GM21526 (cell line): ENCODE results near the gene ACSL6.
A peak's percentile ranks its signal among the peaks of the same experiment; 100 is the strongest.

Experiments used
- ATAC-seq: cut with Tn5 transposase; IDR thresholded peaks from one replicate; pipeline ENCODE4 v1.9.1; 2021; ENCODE audit warnings: moderate library complexity; ENCODE audit not compliant: unreplicated experiment, low FRiP score

The ACSL6 gene

GRCh38 chr5:132017738-132018625 is 6.5 kb upstream of the ACSL6 start:
- ATAC-seq: no peak

GRCh38 chr5:132017316-132017715 is 5.9 kb upstream of the ACSL6 start:
- no peak for ATAC-seq

DNA sequence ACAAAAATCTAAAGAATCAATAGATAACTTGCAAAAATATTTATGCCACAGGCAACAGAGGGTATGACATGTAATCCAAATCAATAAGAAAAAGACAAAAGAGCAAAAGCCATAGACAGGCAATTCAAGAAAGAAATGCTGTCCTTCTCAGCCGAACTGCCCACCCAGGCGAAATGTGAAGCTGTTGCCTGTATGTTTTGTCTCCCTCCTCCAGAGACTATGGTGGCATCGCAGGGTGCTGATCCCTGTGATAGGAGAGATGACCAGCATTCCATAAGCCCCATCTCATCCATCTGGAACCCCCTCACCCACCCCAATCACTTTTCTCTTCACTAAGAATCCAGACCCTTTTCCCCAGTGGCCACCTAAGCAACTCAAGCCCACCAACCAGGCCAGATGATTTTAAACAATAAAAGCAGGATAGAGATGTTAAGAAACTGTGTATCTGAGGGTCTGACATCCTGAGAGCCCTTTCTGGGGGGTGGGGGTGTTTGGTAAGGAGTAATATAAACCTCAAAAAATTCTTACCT is 5.3 kb upstream of the ACSL6 start:
- no peak for ATAC-seq

DNA sequence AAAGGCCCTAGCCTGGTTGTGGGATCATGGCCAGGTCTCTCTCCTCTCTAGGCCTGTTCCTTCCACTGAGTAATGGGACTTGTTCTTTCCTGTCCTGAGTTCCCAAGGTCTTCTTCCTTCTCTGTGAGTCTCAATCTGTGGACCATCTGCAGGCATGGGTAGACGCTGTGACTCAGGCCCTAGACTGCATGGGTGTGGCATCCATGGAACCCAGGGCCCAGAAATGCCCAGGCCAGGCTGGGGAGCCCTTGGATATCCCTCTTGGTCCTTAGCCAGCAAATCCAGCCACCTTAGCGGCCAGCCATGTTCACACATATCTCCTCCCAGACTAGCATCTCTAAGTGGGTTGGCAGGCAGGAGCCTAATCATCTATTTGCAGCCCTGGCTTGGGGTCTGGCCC is 2.3 kb upstream of the ACSL6 start:
- no peak for ATAC-seq

GRCh38 chr5:132013006-132013689 is 1.7 kb upstream of the ACSL6 start:
- ATAC-seq: no peak

DNA sequence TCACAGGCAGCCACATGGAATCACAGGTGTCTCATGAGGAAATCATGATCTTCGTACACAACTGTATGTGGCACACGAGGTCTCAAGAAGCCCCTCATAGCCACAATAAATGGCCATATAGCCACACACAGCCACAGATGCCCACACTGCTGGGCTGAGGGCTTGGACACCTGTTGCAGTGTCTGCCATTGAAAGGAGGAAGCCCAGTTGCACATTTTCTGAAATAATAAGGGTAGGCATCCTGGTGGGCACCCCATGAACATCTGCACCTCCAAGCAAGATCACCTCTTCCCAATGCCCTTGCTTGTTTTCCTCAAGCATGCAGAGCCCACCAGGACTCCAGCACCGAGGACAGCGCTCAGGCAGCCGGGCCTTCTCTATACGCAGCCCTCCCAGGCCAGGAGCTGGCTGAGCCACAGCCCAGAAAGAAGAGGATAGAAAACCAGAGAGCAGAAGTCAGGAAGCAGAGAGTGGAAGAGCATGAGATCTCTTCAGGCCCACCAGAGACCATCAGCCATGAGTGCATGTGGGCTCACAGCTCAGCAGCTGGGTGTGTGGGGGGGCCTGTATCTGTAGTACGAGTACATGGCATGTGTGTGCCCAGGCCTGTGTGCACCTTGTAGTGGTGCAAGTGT is 1.0 kb upstream of the ACSL6 start:
- no peak for ATAC-seq

GRCh38 chr5:132010989-132011621 is 353 bp downstream of the ACSL6 start:
- no peak for ATAC-seq

- ATAC-seq: no peak
Observed at GRCh38 chr5:132010645-132010988, 841 bp downstream of the ACSL6 start.

DNA sequence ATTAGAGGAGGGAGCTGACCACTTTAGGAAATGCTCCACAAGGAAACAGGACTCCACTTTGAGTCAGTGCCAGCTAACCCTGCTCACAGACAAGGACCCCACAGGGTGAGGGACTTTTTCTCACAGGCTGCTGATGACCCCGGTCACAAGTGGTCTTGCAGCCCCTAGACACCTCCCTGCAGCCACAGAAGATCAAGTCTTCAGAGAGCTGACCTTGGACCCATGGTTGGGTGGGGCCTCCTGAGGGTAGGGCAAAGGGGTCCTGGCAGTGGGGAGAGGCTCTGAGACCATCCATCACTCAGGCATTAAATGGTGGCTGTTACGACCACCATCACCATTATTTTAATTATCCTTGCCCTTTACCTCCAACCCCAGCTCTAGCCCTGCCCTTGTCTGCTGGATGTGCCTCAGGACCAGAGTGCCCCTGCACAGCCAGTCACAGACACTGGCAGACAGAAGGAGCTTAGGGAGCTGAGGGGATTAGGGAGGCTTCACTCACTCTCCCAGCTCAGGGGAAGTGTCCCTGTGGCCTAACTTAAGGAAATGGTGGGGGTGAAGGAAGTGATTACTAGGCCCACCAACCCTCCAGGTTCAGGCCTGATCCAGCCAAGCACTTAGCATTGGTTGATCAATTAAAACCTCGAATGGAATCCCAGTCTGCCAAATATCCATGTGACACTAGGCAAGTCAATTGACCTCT is 1.6 kb downstream of the ACSL6 start:
- ATAC-seq: no peak

DNA sequence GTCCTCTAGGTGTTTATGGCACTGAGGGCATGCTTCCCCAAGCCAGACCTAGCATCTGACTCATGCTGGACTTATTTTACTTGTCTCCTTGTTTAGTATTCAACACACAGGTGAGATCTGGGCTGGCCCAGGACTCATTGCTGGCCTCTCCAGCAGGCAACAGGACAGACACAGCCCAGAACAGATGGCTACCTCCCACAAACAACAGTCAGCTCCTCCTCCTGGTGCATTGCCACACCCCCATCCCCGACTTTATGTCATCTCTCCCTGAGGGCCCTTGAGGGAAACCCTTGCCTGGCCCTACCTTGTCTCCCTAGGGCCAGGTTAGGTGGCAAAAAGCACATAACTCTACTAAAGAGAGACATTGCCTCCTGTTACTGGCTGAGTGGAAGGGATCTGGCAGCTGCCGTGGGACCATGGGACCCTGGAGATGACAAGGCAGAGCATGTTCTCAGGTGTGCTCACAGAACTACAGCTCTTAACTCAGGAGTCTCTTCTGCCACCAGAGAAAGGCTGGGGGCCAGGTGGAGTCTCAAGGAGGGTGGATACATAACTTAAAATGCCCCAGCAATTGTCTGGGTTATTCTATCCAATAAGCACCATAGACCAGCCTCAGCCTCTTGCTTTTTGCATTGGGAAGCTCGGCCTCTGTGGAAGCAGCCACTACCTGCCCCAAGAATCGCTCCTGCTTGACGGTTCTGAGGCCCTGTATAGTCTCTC is 2.3 kb downstream of the ACSL6 start:
- ATAC-seq: no peak

DNA sequence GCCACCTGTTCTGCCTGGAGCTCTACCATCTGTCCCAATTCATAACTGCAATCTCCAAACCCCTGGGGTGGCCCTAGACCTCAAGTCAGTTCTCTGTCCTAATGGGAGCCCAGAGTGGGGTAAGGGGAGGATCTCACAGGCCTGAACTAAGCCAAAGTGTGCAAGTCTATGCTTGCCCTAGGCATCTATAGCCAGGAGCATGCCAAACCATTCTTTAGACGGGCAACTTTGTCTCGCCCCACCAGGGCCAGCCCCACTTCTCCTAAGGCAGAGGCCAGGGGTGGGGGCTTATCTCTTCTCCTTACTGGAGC is 3.3 kb downstream of the ACSL6 start:
- ATAC-seq: no peak

- ATAC-seq: peak; percentile 70
Observed at GRCh38 chr5:132007399-132008162, 3.9 kb downstream of the ACSL6 start.

GRCh38 chr5:132006331-132007120 is 4.9 kb downstream of the ACSL6 start:
- no peak for ATAC-seq

GRCh38 chr5:132005591-132005990 is 5.9 kb downstream of the ACSL6 start:
- ATAC-seq: no peak

DNA sequence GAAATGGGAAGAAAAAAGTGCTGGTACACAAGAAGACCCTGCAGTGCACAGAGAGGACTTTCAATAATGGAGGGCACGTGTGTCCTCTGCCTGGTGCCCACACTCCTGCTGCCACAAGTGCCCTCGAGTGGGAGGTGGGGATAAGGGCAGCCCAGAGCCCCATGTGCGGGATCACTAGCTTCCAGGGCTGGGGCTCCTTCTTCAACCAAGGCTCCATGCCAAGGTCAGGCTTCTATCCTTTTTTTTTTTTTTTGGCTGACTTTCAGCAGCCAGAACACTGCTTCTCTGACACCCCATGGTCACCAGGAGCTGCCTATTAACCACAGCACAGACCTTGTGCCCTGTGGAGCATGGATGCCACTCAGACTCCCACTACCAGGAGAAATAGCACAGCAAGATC is 7.5 kb downstream of the ACSL6 start:
- ATAC-seq: no peak

DNA sequence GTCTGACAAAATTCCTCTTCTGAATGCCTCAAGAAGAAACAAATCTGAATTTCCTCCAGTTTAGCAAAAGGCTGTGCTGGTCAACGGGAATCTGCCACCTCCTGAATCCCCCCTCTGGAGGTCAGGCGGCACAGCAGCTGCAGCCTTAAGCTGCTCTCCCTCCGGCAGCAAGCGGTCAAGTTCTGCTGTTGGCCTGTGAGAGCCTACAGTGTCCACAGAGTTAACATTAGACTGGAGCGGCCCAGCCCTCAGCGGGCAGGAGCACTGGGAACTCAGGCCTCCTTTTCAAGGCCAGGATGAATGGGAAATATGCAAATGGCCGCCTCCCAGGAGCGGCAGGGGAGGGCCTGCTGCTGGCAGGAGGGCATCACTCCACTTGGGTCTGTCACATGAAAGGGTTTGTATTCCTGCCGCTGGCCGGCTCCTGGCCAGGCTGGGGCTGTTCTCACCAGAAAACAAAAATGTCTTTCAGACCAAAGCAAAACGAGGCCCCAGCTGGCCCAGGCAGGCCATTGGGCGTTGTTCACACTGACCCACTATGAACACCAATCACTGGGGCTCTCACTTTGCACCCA is 8.2 kb downstream of the ACSL6 start:
- ATAC-seq: no peak

- no peak for ATAC-seq
Observed at GRCh38 chr5:132002757-132003156, 8.7 kb downstream of the ACSL6 start.
